Urothelium cell line (cell line): Measurements from ENCODE around the gene GJA1.
A peak's percentile ranks its signal among the peaks of the same experiment; 100 is the strongest.

ENCODE experiments used
- DNase-seq: peaks from one replicate; pipeline ENCODE4 v3.0.0; 2011; ENCODE audit warnings: low spot score, mixed read lengths
- FAIRE-seq: peaks from 2 replicates; lab custom pipeline; 2011; peaks lifted over from hg19 to GRCh38; lab: Jason Lieb, UNC

GJA1 gene

GRCh38 chr6:121482004-121482693, 46.7 kb downstream of the GJA1 start:
- DNase-seq, result peak; percentile 70
- no peak for FAIRE-seq

GRCh38 chr6:121482751-121483150, 47.3 kb downstream of the GJA1 start:
- FAIRE-seq (no peak), DNase-seq (no peak)

GRCh38 chr6:121485359-121485811, 49.9 kb downstream of the GJA1 start:
- FAIRE-seq (no peak), DNase-seq (no peak)

GRCh38 chr6:121491576-121491975, 56.1 kb downstream of the GJA1 start:
- FAIRE-seq (no peak), DNase-seq (no peak)

GRCh38 chr6:121492536-121492935, 57.1 kb downstream of the GJA1 start:
- FAIRE-seq (no peak), DNase-seq (no peak)

GRCh38 chr6:121497970-121498375, 62.5 kb downstream of the GJA1 start:
- DNase-seq (no peak), FAIRE-seq (no peak)

- no peak for DNase-seq
- no peak for FAIRE-seq
Measured at GRCh38 chr6:121498481-121499276, 63.2 kb downstream of the GJA1 start.
